Sigmoid colon (tissue), 7 donors: ENCODE measurements around the gene RNF208. TPM values are rescaled to one million over a fixed set of nuclear protein-coding genes. Genes with fewer than 3 reads are reported as not detected.

ENCODE experiments used
- DNase-seq: peaks from one replicate; pipeline ENCODE4 v3.0.0-alpha.2; 2019
- H3K27ac ChIP-seq, 4 donors: fragments of 200-600 bp; sonication (generic); one replicate each; pipeline ENCODE4 v1.5.1; 2016 to 2019; ENCODE audit warnings: mild to moderate bottlenecking in 1 of 4
- H3K27me3 ChIP-seq, 3 donors: fragments of 200-600 bp; sonication (generic); one replicate each; pipeline ENCODE4 v1.5.1; 2019; ENCODE audit warnings: mild to moderate bottlenecking in 1 of 3
- H3K36me3 ChIP-seq, 4 donors: fragments of 200-600 bp; sonication (generic); one replicate each; pipeline ENCODE4 v1.5.1; 2016 to 2019
- H3K4me1 ChIP-seq, 4 donors: fragments of 200-600 bp; sonication (generic); one replicate each; pipeline ENCODE4 v1.5.1; 2017 to 2019
- H3K4me3 ChIP-seq, 4 donors: fragments of 200-600 bp; sonication (generic); one replicate each; pipeline ENCODE4 v1.5.1; 2017 to 2019; ENCODE audit warnings: mild to moderate bottlenecking in 2 of 4, moderate library complexity in 1 of 4
- H3K9me3 ChIP-seq, 4 donors: fragments of 200-600 bp in 3 of 4; sonication (generic) in 3 of 4; one replicate each; pipeline versions ENCODE4 v1.5.1 to v1.6.1; 2013 to 2019
- CTCF ChIP-seq, 4 experiments: fragments of 450-650 bp in 3 of 4; fragments of 200-600 bp in 1 of 4; IDR thresholded peaks; one replicate each; pipeline ENCODE4 v1.5.1; 2016 to 2019; ENCODE audit warnings: antibody characterized with exemption in 4 of 4, mild to moderate bottlenecking in 3 of 4, moderate library complexity in 2 of 4
- EP300 ChIP-seq, 4 donors: sonication (generic); formaldehyde crosslinking; IDR thresholded peaks; one replicate each; pipeline ENCODE4 v1.6.1; 2017; ENCODE audit warnings: antibody characterized with exemption in 4 of 4
- POLR2A ChIP-seq, 2 donors: fragments of 450-650 bp; IDR thresholded peaks; one replicate each; pipeline ENCODE4 v1.6.1; 2016; ENCODE audit warnings: antibody characterized with exemption in 2 of 2, mild to moderate bottlenecking in 2 of 2, moderate library complexity in 2 of 2
- POLR2AphosphoS5 ChIP-seq, 4 donors: sonication (generic); formaldehyde crosslinking; IDR thresholded peaks; one replicate each; pipeline ENCODE4 v1.6.1; 2017; ENCODE audit warnings: antibody characterized with exemption in 4 of 4
- WGBS, 2 donors: extraction: QIAGEN DNeasy Blood & Tissue Kit; methylation state at CpG; one replicate each; pipeline ENCODE4 v1.1.7; 2013; 5-methylcytosine and 5-hydroxymethylcytosine counted together
- intact Hi-C: fragments of 100-400 bp; cut with DNase I; formaldehyde crosslinking; loops from one replicate; pipeline ENCODE4 v1.15.1; 2023
- polyA plus RNA-seq, 3 donors: library from polyadenylated mRNA; stranded (reverse); fragments of 200-250 nt; gene quantifications; one replicate each; pipeline ENCODE4 v1.2.3, GENCODE V29; 2013
- total RNA-seq, 4 donors: library from RNA; depleted of rRNA; stranded (reverse); fragments of >200 nt; gene quantifications; one replicate each; pipeline ENCODE4 v1.1.0, GENCODE V29; 2016
- donor health status: healthy with polysubstance abuse.
- donor health status: Bipolar disorder and iron deficiency.
- donor health status: healthy.

The RNF208 gene
- total and polyA plus RNA-seq, 7 donors: 0.54 to 8.8 (median 3.4) TPM; not detected in 1

DNA sequence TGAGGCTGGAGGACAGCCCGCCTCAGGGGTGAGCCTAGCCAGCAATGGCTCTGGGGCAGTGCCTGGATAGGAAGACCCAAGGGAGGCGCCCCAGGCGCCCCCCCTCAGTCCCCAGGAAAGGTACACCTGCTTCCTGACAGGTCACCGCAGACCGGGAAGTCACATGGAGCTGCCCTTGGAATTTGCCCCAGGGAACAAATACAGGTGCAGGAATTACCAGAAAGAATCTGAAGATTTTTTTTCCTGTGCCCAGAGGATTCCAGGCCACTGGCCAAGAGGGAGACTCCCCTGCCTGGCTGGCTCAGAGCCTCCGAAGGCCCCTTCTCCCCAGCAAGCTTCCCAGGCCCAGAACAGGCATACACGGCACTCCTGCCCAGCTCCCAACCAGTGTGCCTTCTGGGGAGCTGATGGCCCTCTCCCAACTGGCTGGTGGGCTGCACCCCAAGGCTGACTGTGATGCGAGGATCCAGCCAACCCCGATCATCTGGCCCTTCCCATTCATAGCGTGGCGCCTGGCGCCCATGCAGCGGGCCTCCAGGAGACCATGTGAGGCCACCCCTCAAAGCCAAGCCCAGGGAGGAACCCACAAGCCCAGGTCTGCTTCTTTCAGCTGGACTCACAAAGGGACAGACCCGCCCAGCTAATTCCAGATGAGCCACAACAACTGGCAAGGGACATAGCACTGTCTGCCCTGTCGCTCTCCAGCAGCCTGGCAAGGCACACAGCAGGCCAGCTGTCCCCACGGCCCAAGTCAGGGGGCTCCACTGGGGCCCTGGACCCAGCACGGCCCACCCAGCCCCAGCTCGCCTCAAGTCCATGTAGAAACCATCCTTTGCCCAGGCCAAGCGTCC, 23.8 kb downstream of the RNF208 start:
- Histone ChIP-seq H3K27me3 (no peaks in the 10 kb centered on the region), H3K4me3 (no peak overlapping the region), H3K9me3 (no peaks in the 10 kb centered on the region), H3K4me1 (peaks cover 0 to 49% (median 48%) of the 10 kb centered on the region in 4 donors), H3K27ac (no peak overlapping the region), H3K36me3 (no peaks in the 10 kb centered on the region)
- TF ChIP-seq CTCF (IDR thresholded peaks at IDR 0.05) (no peak), POLR2A (IDR thresholded peaks at IDR 0.05) (no peak), POLR2AphosphoS5 (IDR thresholded peaks at IDR 0.05) (no peak), EP300 (IDR thresholded peaks at IDR 0.05) (no peak)
- 19 to 73% methylated on average over 19 of the region's 19 CpGs for WGBS, 2 donors
- DNase-seq: no peak
- intact Hi-C loops: no loop called here

GRCh38 chr9:137195525-137196220, 26.4 kb downstream of the RNF208 start:
- TF ChIP-seq POLR2AphosphoS5 (IDR thresholded peaks at IDR 0.05): no peak
- Histone ChIP-seq H3K27ac (no peak overlapping the region), H3K9me3 (no peaks in the 10 kb centered on the region), H3K4me3 (no peak overlapping the region), H3K4me1 (peaks cover 0 to 30% (median 29%) of the 10 kb centered on the region in 4 donors), H3K27me3 (no peaks in the 10 kb centered on the region), H3K36me3 (peaks cover 0 to 16% (median 4%) of the 10 kb centered on the region in 4 donors)
- DNase-seq: no peak
- WGBS, 2 donors: 18 to 70% methylated on average over 21 of the region's 21 CpGs
- intact Hi-C loops: no loop called here

GRCh38 chr9:137194909-137195308, 27.1 kb downstream of the RNF208 start:
- intact Hi-C loops: no loop called here
- WGBS, 2 donors: 15 to 66% methylated on average over 10 of the region's 10 CpGs
- DNase-seq: no peak

GRCh38 chr9:137194388-137194787, 27.7 kb downstream of the RNF208 start:
- Histone ChIP-seq H3K27me3 (no peaks in the 10 kb centered on the region), H3K4me1 (peaks cover 0 to 38% (median 36%) of the 10 kb centered on the region in 4 donors), H3K9me3 (no peaks in the 10 kb centered on the region), H3K27ac (no peak overlapping the region), H3K4me3 (no peak overlapping the region), H3K36me3 (peaks cover 0 to 25% (median 9%) of the 10 kb centered on the region in 4 donors)
- intact Hi-C loops: no loop called here
- TF ChIP-seq EP300 (IDR thresholded peaks at IDR 0.05) (no peak), POLR2AphosphoS5 (IDR thresholded peaks at IDR 0.05) (no peak), CTCF (IDR thresholded peaks at IDR 0.05) (no peak), POLR2A (IDR thresholded peaks at IDR 0.05) (no peak)
- 18 to 67% methylated on average over 16 of the region's 16 CpGs for WGBS, 2 donors
- no peak for DNase-seq

More at GRCh38 chr9:137194909-137195308, 27.1 kb downstream of the RNF208 start:
- TF ChIP-seq EP300 (IDR thresholded peaks at IDR 0.05) (no peak), CTCF (IDR thresholded peaks at IDR 0.05) (no peak), POLR2A (IDR thresholded peaks at IDR 0.05) (no peak), POLR2AphosphoS5 (IDR thresholded peaks at IDR 0.05) (no peak)
- Histone ChIP-seq H3K9me3 (no peaks in the 10 kb centered on the region), H3K4me1 (peaks cover 0 to 38% (median 36%) of the 10 kb centered on the region in 4 donors), H3K4me3 (no peak overlapping the region), H3K27me3 (no peaks in the 10 kb centered on the region), H3K36me3 (peaks cover 0 to 24% (median 8%) of the 10 kb centered on the region in 4 donors), H3K27ac (no peak overlapping the region)

GRCh38 chr9:137193771-137194170, 28.3 kb downstream of the RNF208 start:
- no peak overlapping the region for H3K4me3 ChIP-seq

More at GRCh38 chr9:137193771-137194170, 28.3 kb downstream of the RNF208 start:
- H3K4me1 ChIP-seq: peaks cover 0 to 38% (median 34%) of the 10 kb centered on the region in 4 donors
- intact Hi-C loops: no loop called here
- H3K27me3 ChIP-seq: no peaks in the 10 kb centered on the region
- H3K9me3 ChIP-seq: no peaks in the 10 kb centered on the region
- TF ChIP-seq EP300 (IDR thresholded peaks at IDR 0.05) (no peak), POLR2AphosphoS5 (IDR thresholded peaks at IDR 0.05) (no peak), CTCF (IDR thresholded peaks at IDR 0.05) (no peak), POLR2A (IDR thresholded peaks at IDR 0.05) (no peak)
- no peak overlapping the region for H3K27ac ChIP-seq
- 77 to 84% methylated on average over 14 of the region's 14 CpGs for WGBS, 2 donors
- peaks cover 0 to 25% (median 9%) of the 10 kb centered on the region in 4 donors for H3K36me3 ChIP-seq
- no peak for DNase-seq
